ENCODE results near the gene IRF4. TPM values are rescaled to one million over a fixed set of nuclear protein-coding genes. Genes with fewer than 3 reads are reported as not detected.

Gene IRF4
- total RNA-seq, 1 experiment from 2014 or later: 0.72 TPM

GRCh38 chr6:455835-456234 is 64.3 kb downstream of the IRF4 start:
- Histone ChIP-seq H3K36me3 (ENCODE audit: control insufficient read depth, insufficient read depth, low read length) (no peaks in the 10 kb centered on the region), H3K27ac (ENCODE audit: low read length) (no peak overlapping the region), H3K27me3 (ENCODE audit: control insufficient read depth, insufficient read depth, low read length) (peaks cover 9% of the 10 kb centered on the region), H3K4me3 (ENCODE audit: low read depth in 2 of 2, low read length in 2 of 2) (no peak overlapping the region), H3K4me1 (ENCODE audit: control insufficient read depth, insufficient read depth, low read length) (no peaks in the 10 kb centered on the region), H3K9me3 (ENCODE audit: control insufficient read depth, insufficient read depth, low read depth, low read length) (no peaks in the 10 kb centered on the region)
- TF ChIP-seq POLR2AphosphoS5 (IDR thresholded peaks at IDR 0.05; ENCODE audit: low read depth, low read length) (no peak), TCF7L2 (IDR thresholded peaks at IDR 0.05; ENCODE audit: low read depth, low read length) (no peak), SIN3A (IDR thresholded peaks at IDR 0.05; ENCODE audit: borderline replicate concordance, insufficient read depth, low read depth, low read length) (no peak)
- TF ChIP-seq, protein P1, sequence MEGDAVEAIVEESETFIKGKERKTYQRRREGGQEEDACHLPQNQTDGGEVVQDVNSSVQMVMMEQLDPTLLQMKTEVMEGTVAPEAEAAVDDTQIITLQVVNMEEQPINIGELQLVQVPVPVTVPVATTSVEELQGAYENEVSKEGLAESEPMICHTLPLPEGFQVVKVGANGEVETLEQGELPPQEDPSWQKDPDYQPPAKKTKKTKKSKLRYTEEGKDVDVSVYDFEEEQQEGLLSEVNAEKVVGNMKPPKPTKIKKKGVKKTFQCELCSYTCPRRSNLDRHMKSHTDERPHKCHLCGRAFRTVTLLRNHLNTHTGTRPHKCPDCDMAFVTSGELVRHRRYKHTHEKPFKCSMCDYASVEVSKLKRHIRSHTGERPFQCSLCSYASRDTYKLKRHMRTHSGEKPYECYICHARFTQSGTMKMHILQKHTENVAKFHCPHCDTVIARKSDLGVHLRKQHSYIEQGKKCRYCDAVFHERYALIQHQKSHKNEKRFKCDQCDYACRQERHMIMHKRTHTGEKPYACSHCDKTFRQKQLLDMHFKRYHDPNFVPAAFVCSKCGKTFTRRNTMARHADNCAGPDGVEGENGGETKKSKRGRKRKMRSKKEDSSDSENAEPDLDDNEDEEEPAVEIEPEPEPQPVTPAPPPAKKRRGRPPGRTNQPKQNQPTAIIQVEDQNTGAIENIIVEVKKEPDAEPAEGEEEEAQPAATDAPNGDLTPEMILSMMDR (IDR thresholded peaks at IDR 0.05): no peak
- TF ChIP-seq, protein P2, sequence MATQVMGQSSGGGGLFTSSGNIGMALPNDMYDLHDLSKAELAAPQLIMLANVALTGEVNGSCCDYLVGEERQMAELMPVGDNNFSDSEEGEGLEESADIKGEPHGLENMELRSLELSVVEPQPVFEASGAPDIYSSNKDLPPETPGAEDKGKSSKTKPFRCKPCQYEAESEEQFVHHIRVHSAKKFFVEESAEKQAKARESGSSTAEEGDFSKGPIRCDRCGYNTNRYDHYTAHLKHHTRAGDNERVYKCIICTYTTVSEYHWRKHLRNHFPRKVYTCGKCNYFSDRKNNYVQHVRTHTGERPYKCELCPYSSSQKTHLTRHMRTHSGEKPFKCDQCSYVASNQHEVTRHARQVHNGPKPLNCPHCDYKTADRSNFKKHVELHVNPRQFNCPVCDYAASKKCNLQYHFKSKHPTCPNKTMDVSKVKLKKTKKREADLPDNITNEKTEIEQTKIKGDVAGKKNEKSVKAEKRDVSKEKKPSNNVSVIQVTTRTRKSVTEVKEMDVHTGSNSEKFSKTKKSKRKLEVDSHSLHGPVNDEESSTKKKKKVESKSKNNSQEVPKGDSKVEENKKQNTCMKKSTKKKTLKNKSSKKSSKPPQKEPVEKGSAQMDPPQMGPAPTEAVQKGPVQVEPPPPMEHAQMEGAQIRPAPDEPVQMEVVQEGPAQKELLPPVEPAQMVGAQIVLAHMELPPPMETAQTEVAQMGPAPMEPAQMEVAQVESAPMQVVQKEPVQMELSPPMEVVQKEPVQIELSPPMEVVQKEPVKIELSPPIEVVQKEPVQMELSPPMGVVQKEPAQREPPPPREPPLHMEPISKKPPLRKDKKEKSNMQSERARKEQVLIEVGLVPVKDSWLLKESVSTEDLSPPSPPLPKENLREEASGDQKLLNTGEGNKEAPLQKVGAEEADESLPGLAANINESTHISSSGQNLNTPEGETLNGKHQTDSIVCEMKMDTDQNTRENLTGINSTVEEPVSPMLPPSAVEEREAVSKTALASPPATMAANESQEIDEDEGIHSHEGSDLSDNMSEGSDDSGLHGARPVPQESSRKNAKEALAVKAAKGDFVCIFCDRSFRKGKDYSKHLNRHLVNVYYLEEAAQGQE (IDR thresholded peaks at IDR 0.05; ENCODE audit: insufficient read depth in 1 of 2, low read depth in 2 of 2, low read length in 1 of 2): no peak
- BruUV-seq (replicated peaks): no TSS peak
- no peak for DNase-seq (ENCODE audit: low read depth, low spot score)
- ATAC-seq: no peak
- POLR2A ChIA-PET: no interaction called here
- in situ Hi-C loops (cut with HindIII; ENCODE audit: low pct_unique_long_range_greater_than_20kb, low sequenced_read_pairs) (no loop called here), intact Hi-C loops (cut with micrococcal nuclease; ENCODE audit: unreplicated experiment) (no loop called here)
- CTCF ChIA-PET: no interaction called here

- intact Hi-C loops (cut with micrococcal nuclease; ENCODE audit: unreplicated experiment): no loop called here
- ATAC-seq (no peak), DNase-seq (ENCODE audit: low read depth, low spot score) (no peak)
- Histone ChIP-seq H3K36me3 (ENCODE audit: control insufficient read depth, insufficient read depth, low read length) (no peaks in the 10 kb centered on the region), H3K9me3 (ENCODE audit: control insufficient read depth, insufficient read depth, low read depth, low read length) (no peaks in the 10 kb centered on the region), H3K27me3 (ENCODE audit: control insufficient read depth, insufficient read depth, low read length) (peaks cover 9% of the 10 kb centered on the region), H3K4me1 (ENCODE audit: control insufficient read depth, insufficient read depth, low read length) (no peaks in the 10 kb centered on the region), H3K4me3 (ENCODE audit: low read depth in 2 of 2, low read length in 2 of 2) (no peak overlapping the region), H3K27ac (ENCODE audit: low read length) (no peak overlapping the region)
- BruUV-seq (replicated peaks): no TSS peak
- in situ Hi-C loops (cut with HindIII; ENCODE audit: low pct_unique_long_range_greater_than_20kb, low sequenced_read_pairs): no loop called here
- TF ChIP-seq, protein P1 (IDR thresholded peaks at IDR 0.05): no peak
- TF ChIP-seq, protein P2 (IDR thresholded peaks at IDR 0.05; ENCODE audit: insufficient read depth in 1 of 2, low read depth in 2 of 2, low read length in 1 of 2): no peak
- TF ChIP-seq TCF7L2 (IDR thresholded peaks at IDR 0.05; ENCODE audit: low read depth, low read length) (no peak), SIN3A (IDR thresholded peaks at IDR 0.05; ENCODE audit: borderline replicate concordance, insufficient read depth, low read depth, low read length) (no peak), POLR2AphosphoS5 (IDR thresholded peaks at IDR 0.05; ENCODE audit: low read depth, low read length) (no peak)
- ChIA-PET CTCF (no interaction called here), POLR2A (no interaction called here)
Measured at GRCh38 chr6:456358-456867, 64.9 kb downstream of the IRF4 start.

All from Panc1 (cell line).